Neural progenitor cell (in vitro differentiated cells): ENCODE results near the gene TBC1D9. TPM values are rescaled to one million over a fixed set of nuclear protein-coding genes. Genes with fewer than 3 reads are reported as not detected.
"Not testable (repeated sequence)": the region's sequence is repeated elsewhere in the genome, so short reads cannot be mapped to it uniquely, and the experiment has no call there.

ENCODE experiments used
- DNase-seq: peaks from one replicate; pipeline ENCODE4 v3.0.0-alpha.2; 2016; ENCODE audit warnings: low spot score
- H2AFZ ChIP-seq: fragments of 200-600 bp; sonication (generic); replicated peaks from 2 replicates; pipeline ENCODE4 v1.6.1; 2016; ENCODE audit warnings: antibody characterized with exemption
- H3F3A ChIP-seq: fragments of 200-600 bp; sonication (generic); 2 replicates; pipeline ENCODE4 v1.6.1; 2016; ENCODE audit warnings: antibody characterized with exemption, low read depth
- H3K27ac ChIP-seq: fragments of 200-600 bp; sonication (generic); 2 replicates; pipeline ENCODE4 v1.5.1; 2016; ENCODE audit warnings: mild to moderate bottlenecking
- H3K27me3 ChIP-seq: fragments of 200-600 bp; sonication (generic); 2 replicates; pipeline ENCODE4 v1.6.1; 2016; ENCODE audit warnings: mild to moderate bottlenecking, moderate library complexity
- H3K36me3 ChIP-seq: fragments of 200-600 bp; sonication (generic); 2 replicates; pipeline ENCODE4 v1.5.1; 2016
- H3K4me1 ChIP-seq: fragments of 200-600 bp; sonication (generic); 2 replicates; pipeline ENCODE4 v1.6.1; 2016; ENCODE audit warnings: mixed run types
- H3K4me2 ChIP-seq: fragments of 200-600 bp; sonication (generic); 2 replicates; pipeline ENCODE4 v1.6.1; 2016
- H3K4me3 ChIP-seq: fragments of 200-600 bp; sonication (generic); 2 replicates; pipeline ENCODE4 v1.5.1; 2016
- H3K79me2 ChIP-seq: fragments of 200-600 bp; sonication (generic); 2 replicates; pipeline ENCODE4 v1.6.1; 2016; ENCODE audit warnings: low read depth
- H3K9ac ChIP-seq: fragments of 200-600 bp; sonication (generic); 2 replicates; pipeline ENCODE4 v1.6.1; 2016
- H3K9me3 ChIP-seq: fragments of 200-600 bp; sonication (generic); 2 replicates; pipeline ENCODE4 v1.5.1; 2016; ENCODE audit warnings: low read depth
- H4K20me1 ChIP-seq: fragments of 200-600 bp; sonication (generic); 2 replicates; pipeline ENCODE4 v1.6.1; 2016; ENCODE audit warnings: low read depth
- H3K27ac Mint-ChIP-seq: 3 replicates; pipeline ENCODE4 v1.8.0; 2021; ENCODE audit warnings: mixed read lengths
- H3K27me3 Mint-ChIP-seq: 2 replicates; pipeline ENCODE4 v1.8.0; 2022; ENCODE audit warnings: low read depth, mild to moderate bottlenecking, inconsistent platforms, moderate library complexity, mixed read lengths; ENCODE audit not compliant: insufficient read depth
- H3K36me3 Mint-ChIP-seq: 3 replicates; pipeline ENCODE4 v1.8.0; 2021; ENCODE audit warnings: mixed read lengths
- H3K4me1 Mint-ChIP-seq: 3 replicates; pipeline ENCODE4 v1.8.0; 2021; ENCODE audit warnings: mixed read lengths
- H3K4me3 Mint-ChIP-seq: 3 replicates; pipeline ENCODE4 v1.8.0; 2021; ENCODE audit warnings: mild to moderate bottlenecking, moderate library complexity, mixed read lengths
- H3K9me3 Mint-ChIP-seq: 3 replicates; pipeline ENCODE4 v1.8.0; 2020; ENCODE audit warnings: mixed read lengths
- CTCF ChIP-seq: fragments of 200-600 bp; sonication (generic); IDR thresholded peaks from 2 replicates; pipeline ENCODE4 v1.5.1; 2017; ENCODE audit warnings: antibody characterized with exemption, mild to moderate bottlenecking
- EZH2 ChIP-seq: fragments of 200-600 bp; sonication (generic); IDR thresholded peaks from 2 replicates; pipeline ENCODE4 v1.6.1; 2017; ENCODE audit warnings: antibody characterized with exemption, mild to moderate bottlenecking, moderate library complexity
- EZH2phosphoT487 ChIP-seq: fragments of 200-600 bp; sonication (generic); IDR thresholded peaks from 2 replicates; pipeline ENCODE4 v1.6.1; 2017; ENCODE audit warnings: antibody characterized with exemption
- total RNA-seq: library from RNA; depleted of rRNA; stranded (reverse); fragments of >200 nt; gene quantifications from 2 replicates; pipeline ENCODE4 v1.2.3, GENCODE V29; 2015; ENCODE audit warnings: low replicate concordance

The TBC1D9 gene
- total RNA-seq, 1 donor from 2014 or later = 11.3 TPM

- TF ChIP-seq CTCF = no peak
- TF ChIP-seq EZH2 = no peak
- TF ChIP-seq EZH2phosphoT487 = no peak
- Histone ChIP-seq H3K36me3 (no peaks in the 10 kb centered on the region), H3K27me3 (peaks cover 43% of the 10 kb centered on the region), H4K20me1 (no peaks in the 10 kb centered on the region), H3K27ac (no peak overlapping the region), H3F3A (peaks cover 25% of the 10 kb centered on the region), H3K79me2 (peaks cover 11% of the 10 kb centered on the region), H2AFZ (no peak overlapping the region), H3K4me3 (no peak overlapping the region), H3K9ac (no peak overlapping the region), H3K4me1 (peaks cover 6% of the 10 kb centered on the region), H3K9me3 (peaks cover 5% of the 10 kb centered on the region), H3K4me2 (no peak overlapping the region)
- no peak for DNase-seq
- Mint-ChIP-seq H3K9me3 (peaks cover 20% of the 10 kb centered on the region), H3K4me1 (peaks cover 19% of the 10 kb centered on the region), H3K36me3 (peaks cover 31% of the 10 kb centered on the region), H3K27me3 (peaks cover 2% of the 10 kb centered on the region), H3K27ac (no peak overlapping the region), H3K4me3 (no peak overlapping the region)
These were observed 3.7 kb downstream of the TBC1D9 start for GRCh38 chr4:140752291-140753068.

- H3K36me3 ChIP-seq = no peaks in the 10 kb centered on the region
- TF ChIP-seq EZH2phosphoT487 (no peak), EZH2 (no peak), CTCF (no peak)
- Mint-ChIP-seq H3K9me3 (peaks cover 23% of the 10 kb centered on the region), H3K4me3 (no peak overlapping the region), H3K27me3 (peaks cover 2% of the 10 kb centered on the region), H3K36me3 (peaks cover 31% of the 10 kb centered on the region), H3K27ac (no peak overlapping the region), H3K4me1 (peaks cover 13% of the 10 kb centered on the region)
- H3K4me2 ChIP-seq = no peak overlapping the region
- no peak overlapping the region for H2AFZ ChIP-seq
- peaks cover 4% of the 10 kb centered on the region for H3K4me1 ChIP-seq
- no peak overlapping the region for H3K4me3 ChIP-seq
- H3K27ac ChIP-seq = no peak overlapping the region
- peaks cover 37% of the 10 kb centered on the region for H3K27me3 ChIP-seq
- no peak overlapping the region for H3K9ac ChIP-seq
- peaks cover 6% of the 10 kb centered on the region for H3F3A ChIP-seq
- no peak for DNase-seq
- peaks cover 5% of the 10 kb centered on the region for H3K9me3 ChIP-seq
- no peaks in the 10 kb centered on the region for H4K20me1 ChIP-seq
- peaks cover 11% of the 10 kb centered on the region for H3K79me2 ChIP-seq
These were observed 5.7 kb downstream of the TBC1D9 start for GRCh38 chr4:140750470-140750869.

GRCh38 chr4:140748171-140748570, 8.0 kb downstream of the TBC1D9 start:
- Histone ChIP-seq H2AFZ (no peak overlapping the region), H3K79me2 (peaks cover 11% of the 10 kb centered on the region), H3K4me3 (no peak overlapping the region), H3K4me1 (peaks cover 8% of the 10 kb centered on the region), H3K27me3 (peaks cover 16% of the 10 kb centered on the region), H3K9me3 (peaks cover 5% of the 10 kb centered on the region), H3K27ac (no peak overlapping the region), H3K4me2 (no peak overlapping the region), H3K9ac (no peak overlapping the region), H4K20me1 (no peaks in the 10 kb centered on the region), H3F3A (no peaks in the 10 kb centered on the region), H3K36me3 (no peaks in the 10 kb centered on the region)
- H3K4me3 Mint-ChIP-seq = no peak overlapping the region
- no peaks in the 10 kb centered on the region for H3K27me3 Mint-ChIP-seq
- H3K9me3 Mint-ChIP-seq = peaks cover 21% of the 10 kb centered on the region
- DNase-seq = no peak
- peaks cover 25% of the 10 kb centered on the region for H3K36me3 Mint-ChIP-seq
- H3K27ac Mint-ChIP-seq = no peak overlapping the region
- H3K4me1 Mint-ChIP-seq = peaks cover 10% of the 10 kb centered on the region
- TF ChIP-seq EZH2 (no peak), CTCF (no peak), EZH2phosphoT487 (no peak)

GRCh38 chr4:140746546-140746945, 9.6 kb downstream of the TBC1D9 start:
- H3K4me1 Mint-ChIP-seq = peaks cover 19% of the 10 kb centered on the region
- not testable (repeated sequence) for H4K20me1 ChIP-seq, H3K27me3 ChIP-seq, H3K27me3 Mint-ChIP-seq, H3K9ac ChIP-seq, H3K9me3 ChIP-seq, H2AFZ ChIP-seq, H3K4me3 ChIP-seq, H3K4me2 ChIP-seq, H3K36me3 ChIP-seq, H3K27ac Mint-ChIP-seq, H3K27ac ChIP-seq, DNase-seq, H3F3A ChIP-seq, H3K4me3 Mint-ChIP-seq
- H3K4me1 ChIP-seq = peaks cover 16% of the 10 kb centered on the region
- peaks cover 11% of the 10 kb centered on the region for H3K79me2 ChIP-seq
- H3K36me3 Mint-ChIP-seq = peaks cover 15% of the 10 kb centered on the region
- peaks cover 18% of the 10 kb centered on the region for H3K9me3 Mint-ChIP-seq
